Anterior cingulate cortex (tissue), 58 donors: ENCODE results near the gene EMX1.
A peak's percentile ranks its signal among the peaks of the same experiment; 100 is the strongest.

Experiments
- DNase-seq, 58 donors: peaks; one replicate each; lab custom pipeline; 2025; lab: John Stamatoyannopoulos, UW

The EMX1 gene

GRCh38 chr2:72923833-72924352, 6.6 kb downstream of the EMX1 start:
- no peak for DNase-seq

DNA sequence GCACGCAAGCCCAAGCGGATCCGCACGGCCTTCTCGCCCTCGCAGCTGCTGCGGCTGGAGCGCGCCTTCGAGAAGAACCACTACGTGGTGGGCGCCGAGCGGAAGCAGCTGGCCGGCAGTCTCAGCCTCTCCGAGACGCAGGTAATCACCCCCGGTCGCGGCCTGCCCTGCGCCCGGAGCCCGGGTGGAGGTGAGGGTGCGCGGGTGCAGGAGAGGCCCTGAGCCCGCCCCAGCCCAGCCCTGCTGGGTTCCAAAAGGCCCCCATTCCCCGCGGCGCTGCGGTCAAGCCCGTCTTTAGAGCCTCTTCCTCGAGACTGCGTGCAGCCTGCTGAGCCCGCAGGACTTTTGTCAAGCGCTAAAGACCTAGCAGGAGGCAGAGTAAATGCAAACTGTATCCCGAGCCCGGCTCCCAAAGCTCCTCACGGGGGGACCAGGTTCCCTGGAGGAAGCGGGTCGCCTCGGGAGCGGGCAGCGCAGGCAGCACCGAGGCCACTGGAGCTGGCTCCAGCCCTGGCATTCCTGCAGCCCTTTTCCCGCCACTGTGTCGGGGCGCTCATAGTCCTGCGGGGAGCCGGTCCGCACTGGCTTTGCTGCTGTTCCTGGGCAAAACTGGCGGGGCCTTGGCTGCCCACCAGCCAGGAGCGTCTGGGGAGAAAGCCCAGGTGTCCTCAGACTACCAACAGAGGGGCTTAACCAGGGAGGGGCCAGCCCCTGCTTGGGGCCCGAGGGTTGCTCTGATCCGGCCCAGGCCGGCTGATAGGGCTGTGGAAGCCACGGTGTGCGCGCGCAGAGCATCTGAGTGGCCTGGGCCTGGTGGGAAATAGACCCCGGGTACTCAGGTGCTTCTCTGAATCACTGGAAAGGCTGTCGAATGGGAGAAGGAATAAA, 7.3 kb downstream of the EMX1 start:
- no peak for DNase-seq

- no peak for DNase-seq
These were observed 8.1 kb downstream of the EMX1 start for GRCh38 chr2:72925328-72925943.

GRCh38 chr2:72926368-72926767, 9.0 kb downstream of the EMX1 start:
- no peak for DNase-seq

DNA sequence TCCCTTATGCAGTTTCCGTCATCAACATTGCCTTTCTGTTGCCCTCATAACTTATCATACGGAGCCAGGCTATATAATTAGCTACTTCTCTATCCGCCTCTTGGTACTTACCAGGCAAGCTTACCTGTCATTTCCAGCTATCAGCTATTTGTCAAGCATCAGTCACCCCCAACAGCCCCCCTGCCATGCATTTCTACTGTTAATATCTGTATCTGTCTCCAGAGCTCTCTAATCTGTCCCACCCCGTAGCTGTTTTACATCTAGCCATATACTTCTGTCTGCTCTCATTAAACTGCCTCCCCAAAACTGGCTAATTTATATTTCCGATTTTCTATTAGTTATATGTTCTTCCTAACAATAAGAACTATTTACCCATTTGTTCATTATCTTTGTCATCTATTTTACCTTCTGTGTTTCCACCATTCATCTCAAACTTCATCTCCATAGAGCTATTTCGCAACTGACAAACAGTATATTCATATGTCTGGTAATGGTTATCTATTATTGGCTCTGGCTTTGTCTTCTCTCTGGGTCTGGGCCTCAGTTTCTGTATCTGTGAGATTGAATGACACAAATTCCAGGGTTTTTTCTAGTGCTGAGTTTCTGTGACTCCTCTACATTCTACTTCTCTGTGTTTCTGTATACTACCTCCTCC, 9.6 kb downstream of the EMX1 start:
- no peak for DNase-seq

DNA sequence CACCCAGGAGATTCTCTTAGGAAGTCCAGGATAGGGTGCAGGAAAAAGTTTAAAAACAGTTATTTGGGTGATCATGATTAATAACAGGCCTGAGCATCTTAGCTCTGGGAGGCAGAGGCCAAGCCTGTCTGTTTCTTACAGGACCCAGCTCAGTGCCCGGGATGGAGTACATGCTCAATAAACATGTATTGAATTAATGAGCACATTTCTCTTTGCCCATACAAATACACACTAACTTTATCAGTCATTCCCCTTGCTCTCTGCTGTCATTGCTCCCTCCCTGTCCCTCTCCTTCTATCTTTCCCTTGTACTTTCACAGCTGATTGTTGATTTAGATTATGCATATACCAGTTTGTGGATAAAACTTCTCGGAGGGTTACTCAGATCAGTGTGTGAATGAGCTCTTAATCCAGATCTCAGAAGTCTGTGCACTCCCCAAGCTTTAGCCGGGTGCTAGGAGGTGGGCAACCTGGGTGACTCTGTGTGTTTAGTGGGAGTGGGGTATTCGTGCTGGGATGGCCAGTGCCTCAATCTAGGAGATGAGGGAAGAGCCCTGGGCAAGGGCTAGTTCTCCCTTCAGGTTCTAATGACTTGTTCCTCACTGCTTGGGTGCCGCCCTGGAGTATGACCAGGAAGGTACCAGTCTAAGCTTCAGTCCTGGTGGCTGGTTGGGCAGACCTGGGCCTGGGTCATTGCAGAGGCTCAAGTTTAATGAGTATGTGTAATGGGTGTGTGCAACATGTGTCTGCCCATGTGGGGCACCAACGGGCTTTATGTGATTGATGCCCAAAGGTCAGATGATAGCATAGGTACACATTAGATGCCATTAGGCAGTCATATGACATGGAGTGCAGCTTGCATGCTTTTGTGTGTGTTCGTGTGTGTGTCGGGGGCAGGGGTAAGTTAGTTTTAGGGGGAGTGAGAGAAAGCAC, 10.6 kb downstream of the EMX1 start:
- no peak for DNase-seq

DNA sequence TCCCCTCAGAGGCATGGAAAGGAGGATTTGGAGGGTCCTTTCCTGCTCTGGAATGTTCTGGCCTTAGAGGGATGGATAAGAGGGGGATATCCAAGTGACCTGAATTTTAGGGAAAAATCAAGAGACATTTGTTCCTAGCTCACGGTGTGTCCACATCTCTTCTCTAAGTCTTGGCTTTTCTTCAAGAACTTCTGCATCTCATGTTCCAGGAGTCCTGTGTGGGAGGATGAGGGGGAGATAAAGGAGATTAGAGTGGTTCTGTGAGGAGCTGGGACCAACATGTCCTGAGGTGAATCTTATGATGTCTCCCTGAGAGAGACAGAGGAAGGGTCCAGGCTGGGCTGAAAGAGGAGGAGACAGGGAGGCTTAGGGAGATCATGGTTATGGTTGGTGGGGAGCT, 11.7 kb downstream of the EMX1 start:
- DNase-seq = peak in 1 of 58 donors; percentile 36

GRCh38 chr2:72931280-72931910, 14.1 kb downstream of the EMX1 start:
- no peak for DNase-seq

DNA sequence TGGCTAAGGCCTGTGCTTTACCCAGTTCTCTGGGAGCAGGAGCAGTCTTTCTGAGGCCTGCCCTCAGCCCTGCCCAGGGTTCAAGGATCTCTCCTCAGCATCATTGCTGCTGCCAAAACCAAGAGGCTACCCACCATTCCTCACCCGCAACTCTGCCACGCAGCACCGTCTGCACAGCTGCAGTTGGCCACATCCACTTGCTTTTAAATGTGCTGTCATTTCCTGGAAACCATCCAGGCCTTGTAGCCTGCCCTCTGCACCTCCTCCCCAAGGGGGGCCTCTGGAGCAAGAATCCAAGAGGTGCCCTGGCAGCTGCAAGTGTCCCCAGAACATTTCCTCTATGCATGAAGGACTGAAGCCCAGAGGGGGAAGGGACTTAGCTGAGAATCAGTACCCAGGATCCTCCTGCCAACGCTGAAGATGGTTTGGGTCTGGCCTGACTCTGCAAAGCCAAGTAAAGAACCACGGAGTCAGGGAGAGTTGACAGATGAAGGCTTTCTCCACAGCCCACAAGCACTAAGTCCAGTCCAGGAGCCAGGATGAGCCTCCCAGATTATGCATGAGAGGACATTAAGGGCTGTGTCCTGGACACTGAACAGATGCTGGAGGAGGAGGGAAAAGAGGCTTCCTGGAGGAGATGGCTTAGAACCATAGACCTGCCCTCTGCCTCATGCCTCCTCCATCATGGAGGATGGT, 14.9 kb downstream of the EMX1 start:
- DNase-seq = no peak

GRCh38 chr2:72932805-72933204, 15.5 kb downstream of the EMX1 start:
- DNase-seq = no peak

GRCh38 chr2:72933207-72933606, 15.9 kb downstream of the EMX1 start:
- no peak for DNase-seq

GRCh38 chr2:72933646-72934151, 16.4 kb downstream of the EMX1 start:
- no peak for DNase-seq

- DNase-seq = no peak
These were observed 17.6 kb downstream of the EMX1 start for GRCh38 chr2:72934683-72935610.

DNA sequence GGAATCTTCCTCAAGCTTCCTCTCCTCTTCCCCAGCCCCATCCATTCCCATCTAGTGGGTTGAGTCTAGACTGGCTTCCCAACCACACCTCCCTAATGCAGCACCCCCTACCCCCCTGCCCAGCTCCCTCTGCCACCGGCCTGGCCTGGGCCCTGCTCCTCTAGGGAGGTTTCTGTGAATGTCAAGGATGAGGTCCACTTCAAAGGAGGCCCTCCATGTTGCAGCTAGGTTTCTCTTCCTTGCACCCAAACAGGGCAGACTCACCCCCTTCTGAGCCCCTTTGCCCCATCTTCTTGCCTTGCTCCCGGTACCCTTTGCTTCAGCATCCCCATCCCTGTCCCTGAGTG, 18.3 kb downstream of the EMX1 start:
- DNase-seq = no peak

DNA sequence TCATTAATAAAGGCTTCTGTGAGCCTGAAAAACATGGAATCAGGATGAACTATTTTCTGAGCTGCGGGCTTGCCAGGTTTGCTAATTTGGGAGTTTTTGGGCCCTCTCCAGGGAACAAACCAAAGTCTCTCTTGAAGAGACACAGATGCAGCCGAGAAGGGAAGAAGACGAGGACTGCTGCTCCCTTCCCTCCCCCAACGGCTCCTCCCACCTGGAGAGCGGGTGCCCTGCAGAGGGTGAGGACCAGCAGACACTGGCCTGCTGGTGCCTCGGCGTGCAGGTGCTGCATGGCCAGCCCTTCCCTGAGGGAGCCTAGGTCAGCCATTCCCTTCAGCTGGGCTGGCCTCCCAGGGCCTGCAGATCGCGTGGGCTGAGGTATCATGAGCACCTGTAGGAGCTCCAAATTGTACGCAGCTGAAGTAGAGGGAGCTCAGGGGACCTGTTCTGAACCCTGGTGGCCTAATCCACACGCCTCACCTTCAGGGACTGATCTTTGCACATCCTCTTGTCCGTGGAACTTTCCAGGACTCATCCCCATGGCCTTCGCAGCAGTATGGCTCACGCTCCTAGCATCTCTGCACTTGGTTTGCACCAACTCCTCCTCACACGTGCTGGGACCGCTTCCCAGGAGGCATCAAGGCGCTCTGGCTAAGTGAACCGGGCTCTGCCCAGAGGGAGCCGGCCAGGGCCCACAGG, 19.5 kb downstream of the EMX1 start:
- peak in 21 of 58 donors; percentile 10 to 68 (median 34) for DNase-seq

DNA sequence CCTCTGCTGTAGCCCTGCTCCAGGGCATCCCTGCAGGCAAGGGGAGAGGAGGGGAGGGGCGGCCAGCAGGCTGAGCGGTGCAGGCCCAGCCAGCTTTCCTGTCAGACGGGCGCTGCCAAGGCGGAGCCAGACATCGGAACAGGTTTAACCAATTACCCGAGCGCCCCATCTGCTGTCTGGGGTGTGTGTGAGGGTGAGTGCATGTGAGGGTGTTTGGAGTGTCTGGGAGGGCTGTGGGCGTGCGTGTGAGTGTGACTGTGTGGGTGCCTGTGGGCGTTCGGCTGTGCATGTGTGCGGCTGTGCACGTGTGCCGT, 20.0 kb downstream of the EMX1 start:
- peak in 16 of 58 donors; percentile 8 to 60 (median 38) for DNase-seq

DNA sequence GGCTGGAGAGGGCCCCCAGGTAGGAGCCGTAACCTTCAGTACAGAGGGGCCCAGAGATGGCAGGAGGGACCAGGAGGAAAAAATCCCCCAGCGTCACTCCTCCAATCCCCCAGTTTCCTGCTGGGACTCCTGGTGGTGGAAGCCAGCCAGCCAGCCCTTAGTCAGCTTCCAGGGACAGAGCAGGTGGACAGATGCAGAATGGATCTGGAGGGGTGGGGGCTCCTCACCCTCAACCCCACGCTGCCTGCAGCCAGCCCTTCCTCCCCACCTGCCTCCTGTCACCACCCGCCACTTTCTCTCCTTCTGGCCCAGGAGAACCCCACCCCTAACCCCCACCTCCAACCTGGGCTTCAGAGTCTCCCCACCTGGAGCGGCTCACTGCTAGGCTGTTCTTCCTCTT, 21.1 kb downstream of the EMX1 start:
- DNase-seq = no peak
